Measurements from ENCODE around the gene PRODH.
"Not testable (repeated sequence)": the region's sequence is repeated elsewhere in the genome, so short reads cannot be mapped to it uniquely, and the experiment has no call there.

Gene PRODH

DNA sequence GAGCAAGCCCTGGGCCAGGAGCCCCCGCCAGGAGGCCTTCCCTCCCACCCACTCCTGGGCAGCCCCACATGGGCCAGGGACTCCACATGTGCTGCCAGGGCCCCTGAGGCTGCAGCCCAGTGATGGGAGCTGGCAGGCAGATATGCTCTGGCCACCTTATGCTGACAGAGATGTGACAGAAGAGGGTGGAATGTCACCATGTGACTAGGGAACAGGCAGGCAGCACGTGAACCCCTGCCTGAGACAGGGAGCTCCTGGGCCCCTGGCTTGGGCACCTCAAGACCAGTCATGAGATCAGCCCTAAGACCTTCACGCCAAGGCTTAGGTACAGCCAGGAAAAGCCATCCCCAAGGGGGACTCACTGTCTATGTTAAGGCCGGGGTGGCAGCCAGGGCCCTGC lies 9.1 kb downstream of the PRODH start:
- H3K36me3 ChIP-seq (ENCODE audit: control insufficient read depth in 2 of 2, insufficient read depth in 2 of 2, low read length in 2 of 2) = no peaks in the 10 kb centered on the region
- no peaks in the 10 kb centered on the region for H3K27me3 ChIP-seq (ENCODE audit: control insufficient read depth in 2 of 2, insufficient read depth in 2 of 2, low read length in 2 of 2)
- no peaks in the 10 kb centered on the region for H3K4me1 ChIP-seq (ENCODE audit: control insufficient read depth in 2 of 2, insufficient read depth in 2 of 2, low read length in 2 of 2)
- H3K4me3 ChIP-seq (ENCODE audit: low read length in 2 of 2) = no peak overlapping the region
- H3K9me3 ChIP-seq (ENCODE audit: control insufficient read depth in 2 of 2, low read length in 2 of 2) = no peaks in the 10 kb centered on the region
- H3K9ac ChIP-seq (ENCODE audit: low read depth in 1 of 2, low read length in 2 of 2) = no peak overlapping the region
- H3K27ac ChIP-seq (ENCODE audit: low read depth in 2 of 2, low read length in 2 of 2) = no peak overlapping the region

DNA sequence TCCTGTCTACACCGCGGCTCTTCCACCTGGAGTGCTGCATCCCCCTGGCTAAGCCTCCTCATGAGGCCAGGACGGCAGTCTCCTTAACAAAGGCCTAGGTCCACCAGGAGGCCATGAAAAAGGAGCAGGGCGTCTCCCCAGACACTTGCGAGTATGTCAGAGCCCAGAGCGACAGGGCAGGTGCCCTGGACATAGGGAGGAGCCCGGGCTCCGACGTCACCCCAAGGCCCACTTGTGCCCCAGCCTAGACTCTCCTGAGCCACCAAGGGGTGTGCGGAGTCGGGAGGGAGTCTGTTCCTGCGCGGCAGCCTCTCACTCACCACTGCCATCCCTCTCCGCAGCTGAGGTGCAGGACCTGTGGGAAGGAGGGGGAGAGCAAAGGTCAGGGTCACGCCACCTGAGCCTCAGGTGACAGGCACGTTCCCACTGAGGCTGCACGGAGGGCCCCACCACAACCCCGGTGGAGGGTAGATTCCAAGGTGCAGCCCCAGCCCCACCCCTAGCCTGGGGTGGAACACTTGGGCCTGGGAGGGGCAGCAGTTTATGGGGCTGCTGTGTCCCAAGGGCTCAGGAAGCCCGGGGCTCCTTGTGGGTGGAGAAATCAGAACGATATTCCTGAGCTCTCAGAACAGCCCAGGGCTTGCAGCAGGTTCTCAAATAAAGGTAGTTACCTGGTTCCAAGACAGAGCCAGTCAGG lies 10.6 kb downstream of the PRODH start:
- no peaks in the 10 kb centered on the region for H3K9me3 ChIP-seq (ENCODE audit: control insufficient read depth in 2 of 2, low read length in 2 of 2)
- no peaks in the 10 kb centered on the region for H3K27me3 ChIP-seq (ENCODE audit: control insufficient read depth in 2 of 2, insufficient read depth in 2 of 2, low read length in 2 of 2)
- no peak overlapping the region for H3K4me3 ChIP-seq (ENCODE audit: low read length in 2 of 2)
- no peak overlapping the region for H3K27ac ChIP-seq (ENCODE audit: low read depth in 2 of 2, low read length in 2 of 2)
- no peak overlapping the region for H3K9ac ChIP-seq (ENCODE audit: low read depth in 1 of 2, low read length in 2 of 2)
- no peaks in the 10 kb centered on the region for H3K36me3 ChIP-seq (ENCODE audit: control insufficient read depth in 2 of 2, insufficient read depth in 2 of 2, low read length in 2 of 2)
- H3K4me1 ChIP-seq (ENCODE audit: control insufficient read depth in 2 of 2, insufficient read depth in 2 of 2, low read length in 2 of 2) = no peaks in the 10 kb centered on the region

DNA sequence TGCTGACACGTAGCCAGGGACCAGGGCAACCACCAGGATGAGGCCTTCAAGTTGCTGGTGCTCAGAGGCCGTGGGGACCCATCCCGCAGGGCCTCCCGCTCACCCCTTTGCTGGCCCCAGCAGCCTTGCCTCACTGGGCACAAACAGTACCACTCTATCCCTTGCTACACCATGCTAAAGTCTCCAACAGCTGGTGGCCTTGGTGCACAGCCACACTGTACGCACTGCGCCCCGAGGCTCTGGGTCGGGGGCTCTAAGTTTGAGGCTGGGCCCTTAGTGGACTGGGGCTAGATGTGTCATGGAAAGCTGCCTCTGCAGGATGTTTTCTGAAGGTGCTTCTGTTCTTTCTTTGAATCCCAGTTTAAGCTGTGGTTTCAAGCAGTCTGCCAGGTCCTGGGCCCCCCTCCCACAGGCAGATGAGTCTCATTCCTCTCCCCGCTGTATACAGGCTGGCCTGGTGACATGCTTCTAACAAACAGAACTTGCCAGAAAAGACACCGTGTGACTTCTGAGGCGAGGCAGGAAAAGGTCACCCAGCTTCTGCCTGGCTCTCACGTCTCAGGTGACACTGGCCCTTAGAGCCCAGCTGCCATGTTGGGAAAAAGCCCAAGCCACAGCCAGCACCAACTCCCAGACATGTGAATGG lies 15.7 kb downstream of the PRODH start:
- not testable (repeated sequence) for H3K27me3 ChIP-seq (ENCODE audit: control insufficient read depth in 2 of 2, insufficient read depth in 2 of 2, low read length in 2 of 2); H3K4me3 ChIP-seq (ENCODE audit: low read length in 2 of 2); H3K36me3 ChIP-seq (ENCODE audit: control insufficient read depth in 2 of 2, insufficient read depth in 2 of 2, low read length in 2 of 2); H3K4me1 ChIP-seq (ENCODE audit: control insufficient read depth in 2 of 2, insufficient read depth in 2 of 2, low read length in 2 of 2); H3K9me3 ChIP-seq (ENCODE audit: control insufficient read depth in 2 of 2, low read length in 2 of 2); H3K27ac ChIP-seq (ENCODE audit: low read depth in 2 of 2, low read length in 2 of 2); H3K9ac ChIP-seq (ENCODE audit: low read depth in 1 of 2, low read length in 2 of 2)

DNA sequence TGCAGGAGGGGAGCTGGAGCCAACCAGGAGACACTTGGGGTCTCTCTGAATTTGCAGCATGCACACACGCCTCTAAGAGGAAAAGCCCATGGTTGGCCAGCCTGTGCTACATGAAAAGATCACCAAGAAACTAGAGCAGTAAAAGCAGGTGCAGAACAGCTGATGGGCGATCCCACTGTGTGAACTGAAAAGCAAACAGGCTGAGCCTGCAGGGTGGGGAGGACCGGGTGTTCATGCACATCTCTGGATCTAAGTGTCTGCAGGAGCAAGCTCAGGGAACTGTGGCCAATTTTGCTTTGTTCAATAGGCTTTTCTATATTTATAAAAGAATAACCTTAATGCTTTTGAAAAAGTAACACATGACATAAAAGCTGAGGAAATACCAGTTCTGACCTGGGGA lies 18.3 kb downstream of the PRODH start:
- not testable (repeated sequence) for H3K4me1 ChIP-seq (ENCODE audit: control insufficient read depth in 2 of 2, insufficient read depth in 2 of 2, low read length in 2 of 2); H3K9me3 ChIP-seq (ENCODE audit: control insufficient read depth in 2 of 2, low read length in 2 of 2); H3K27ac ChIP-seq (ENCODE audit: low read depth in 2 of 2, low read length in 2 of 2); H3K36me3 ChIP-seq (ENCODE audit: control insufficient read depth in 2 of 2, insufficient read depth in 2 of 2, low read length in 2 of 2); H3K9ac ChIP-seq (ENCODE audit: low read depth in 1 of 2, low read length in 2 of 2); H3K27me3 ChIP-seq (ENCODE audit: control insufficient read depth in 2 of 2, insufficient read depth in 2 of 2, low read length in 2 of 2); H3K4me3 ChIP-seq (ENCODE audit: low read length in 2 of 2)

DNA sequence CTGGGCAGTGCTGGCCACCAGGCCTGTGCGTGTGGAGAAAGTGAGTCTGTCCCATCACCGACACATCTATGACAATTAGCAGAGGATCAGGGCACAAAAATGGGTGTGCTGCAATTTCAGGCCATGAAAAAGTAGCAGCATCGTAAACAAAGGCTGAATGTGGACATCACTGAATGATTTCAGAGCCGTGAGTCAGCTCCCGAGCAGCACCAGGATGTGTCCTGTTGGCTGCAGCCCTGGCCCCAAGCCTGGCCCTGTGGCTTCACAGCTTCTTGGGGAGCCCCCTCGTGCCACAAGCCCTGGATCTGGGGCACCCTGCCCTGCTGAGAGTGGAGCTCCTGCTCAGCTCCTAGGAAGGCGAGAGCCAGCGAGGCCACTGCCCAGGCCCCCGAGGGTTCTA lies 20.5 kb downstream of the PRODH start:
- H3K27me3 ChIP-seq (ENCODE audit: control insufficient read depth in 2 of 2, insufficient read depth in 2 of 2, low read length in 2 of 2); H3K27ac ChIP-seq (ENCODE audit: low read depth in 2 of 2, low read length in 2 of 2); H3K4me3 ChIP-seq (ENCODE audit: low read length in 2 of 2); H3K9me3 ChIP-seq (ENCODE audit: control insufficient read depth in 2 of 2, low read length in 2 of 2); H3K36me3 ChIP-seq (ENCODE audit: control insufficient read depth in 2 of 2, insufficient read depth in 2 of 2, low read length in 2 of 2); H3K9ac ChIP-seq (ENCODE audit: low read depth in 1 of 2, low read length in 2 of 2); H3K4me1 ChIP-seq (ENCODE audit: control insufficient read depth in 2 of 2, insufficient read depth in 2 of 2, low read length in 2 of 2): not testable (repeated sequence)

DNA sequence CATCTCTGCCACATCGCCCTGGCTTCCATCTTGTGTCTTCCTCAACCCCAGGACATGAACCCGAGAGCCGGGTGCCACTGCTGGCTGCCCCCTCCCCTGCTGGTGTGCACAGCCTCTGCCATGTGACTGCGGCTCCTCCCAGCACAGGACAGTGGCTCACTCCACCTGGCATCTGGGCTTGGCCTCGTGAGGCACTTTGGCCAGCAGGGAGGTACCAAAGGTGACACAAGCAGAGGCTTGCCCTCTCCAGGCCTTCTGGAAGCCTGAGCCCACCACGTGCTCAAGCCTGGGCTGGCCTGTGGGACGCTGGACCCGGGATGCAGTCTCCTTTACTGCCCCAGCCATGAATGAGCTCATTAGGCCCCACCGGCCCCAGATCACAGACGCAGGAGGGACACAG lies 21.5 kb downstream of the PRODH start:
- H3K4me1 ChIP-seq (ENCODE audit: control insufficient read depth in 2 of 2, insufficient read depth in 2 of 2, low read length in 2 of 2); H3K4me3 ChIP-seq (ENCODE audit: low read length in 2 of 2); H3K9me3 ChIP-seq (ENCODE audit: control insufficient read depth in 2 of 2, low read length in 2 of 2); H3K27me3 ChIP-seq (ENCODE audit: control insufficient read depth in 2 of 2, insufficient read depth in 2 of 2, low read length in 2 of 2); H3K36me3 ChIP-seq (ENCODE audit: control insufficient read depth in 2 of 2, insufficient read depth in 2 of 2, low read length in 2 of 2); H3K27ac ChIP-seq (ENCODE audit: low read depth in 2 of 2, low read length in 2 of 2); H3K9ac ChIP-seq (ENCODE audit: low read depth in 1 of 2, low read length in 2 of 2): not testable (repeated sequence)

DNA sequence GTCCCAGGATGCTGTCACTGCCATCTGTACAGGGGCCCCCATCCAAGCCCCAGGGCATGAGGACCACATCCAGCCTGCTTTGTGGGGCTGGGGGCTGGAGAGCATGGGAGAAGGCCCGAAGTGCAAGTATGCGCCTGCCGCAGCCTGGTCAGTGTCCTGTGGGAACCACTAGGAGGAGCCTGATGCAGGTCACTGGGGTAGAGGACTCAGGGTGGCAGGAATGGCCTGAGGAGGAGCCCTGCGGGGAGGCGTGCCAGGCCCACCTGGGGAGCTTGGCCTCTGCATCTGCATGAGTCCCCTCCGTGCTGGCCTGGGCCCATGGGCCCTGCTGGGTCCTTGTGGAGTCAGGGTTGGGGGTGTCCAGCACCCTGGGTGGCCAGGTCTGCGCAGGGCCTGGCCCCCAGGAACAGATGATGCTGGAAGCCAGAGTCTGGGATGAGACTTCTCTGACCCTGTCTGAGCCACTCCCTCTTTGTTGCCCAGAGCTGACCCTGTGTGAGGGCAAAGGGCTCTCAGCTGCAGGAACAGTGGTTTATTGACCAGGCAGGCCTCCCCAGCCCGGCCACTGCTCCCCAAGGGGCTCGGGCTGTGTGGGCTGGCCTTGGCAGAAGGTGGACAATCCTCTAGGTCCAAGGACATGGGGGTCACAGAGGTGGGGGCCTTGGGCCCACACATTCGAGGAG lies 23.7 kb downstream of the PRODH start:
- H3K27ac ChIP-seq (ENCODE audit: low read depth in 2 of 2, low read length in 2 of 2); H3K36me3 ChIP-seq (ENCODE audit: control insufficient read depth in 2 of 2, insufficient read depth in 2 of 2, low read length in 2 of 2); H3K4me3 ChIP-seq (ENCODE audit: low read length in 2 of 2); H3K4me1 ChIP-seq (ENCODE audit: control insufficient read depth in 2 of 2, insufficient read depth in 2 of 2, low read length in 2 of 2); H3K9me3 ChIP-seq (ENCODE audit: control insufficient read depth in 2 of 2, low read length in 2 of 2); H3K27me3 ChIP-seq (ENCODE audit: control insufficient read depth in 2 of 2, insufficient read depth in 2 of 2, low read length in 2 of 2); H3K9ac ChIP-seq (ENCODE audit: low read depth in 1 of 2, low read length in 2 of 2): not testable (repeated sequence)

DNA sequence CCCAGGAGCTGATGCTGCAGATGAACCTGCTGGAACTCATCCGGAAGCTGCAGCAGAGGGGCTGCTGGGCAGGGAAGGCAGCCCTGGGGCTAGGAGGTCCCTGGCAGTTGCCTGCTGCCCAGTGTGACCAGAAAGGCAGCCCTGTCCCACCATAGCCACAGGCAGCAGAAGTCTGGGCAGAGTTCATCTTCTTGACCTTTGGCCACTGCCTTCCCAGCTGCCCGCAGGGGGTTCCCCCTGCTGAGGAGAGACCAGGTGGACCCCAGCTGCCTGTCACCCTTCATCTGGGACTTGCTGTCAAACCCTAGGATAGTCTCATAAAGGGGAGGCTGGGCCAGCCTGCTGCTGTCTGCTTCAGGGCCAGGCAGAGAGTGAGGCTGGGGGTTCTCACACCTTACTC lies 24.6 kb downstream of the PRODH start:
- H3K27me3 ChIP-seq (ENCODE audit: control insufficient read depth in 2 of 2, insufficient read depth in 2 of 2, low read length in 2 of 2) = not testable (repeated sequence)

DNA sequence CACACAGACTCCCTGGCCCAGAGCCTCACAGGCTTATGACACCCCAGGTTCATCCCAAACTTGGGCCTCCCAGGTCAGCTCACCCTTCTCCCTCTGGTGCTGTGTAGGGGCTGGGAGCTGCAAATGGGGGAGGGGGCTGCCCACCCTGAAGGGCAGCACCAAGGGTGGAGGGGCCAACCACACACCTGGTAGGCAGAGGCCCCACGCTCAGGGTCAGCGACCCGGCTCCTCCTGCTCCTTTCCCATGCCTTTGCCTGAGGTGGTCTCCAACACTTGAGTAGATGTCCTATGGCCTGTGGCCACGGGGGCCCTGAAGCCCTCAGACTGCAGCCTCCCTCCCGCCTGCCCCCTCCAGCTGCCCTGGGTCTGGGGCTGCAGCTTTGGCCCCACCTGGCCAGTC lies 26.5 kb downstream of the PRODH start:
- H3K27ac ChIP-seq (ENCODE audit: low read depth in 2 of 2, low read length in 2 of 2) = no peak overlapping the region
- no peaks in the 10 kb centered on the region for H3K9me3 ChIP-seq (ENCODE audit: control insufficient read depth in 2 of 2, low read length in 2 of 2)
- no peaks in the 10 kb centered on the region for H3K4me1 ChIP-seq (ENCODE audit: control insufficient read depth in 2 of 2, insufficient read depth in 2 of 2, low read length in 2 of 2)
- H3K9ac ChIP-seq (ENCODE audit: low read depth in 1 of 2, low read length in 2 of 2) = no peak overlapping the region
- H3K36me3 ChIP-seq (ENCODE audit: control insufficient read depth in 2 of 2, insufficient read depth in 2 of 2, low read length in 2 of 2) = no peaks in the 10 kb centered on the region
- H3K27me3 ChIP-seq (ENCODE audit: control insufficient read depth in 2 of 2, insufficient read depth in 2 of 2, low read length in 2 of 2) = no peaks in the 10 kb centered on the region
- H3K4me3 ChIP-seq (ENCODE audit: low read length in 2 of 2) = no peak overlapping the region

More for the DNA sequence above, 24.6 kb downstream of the PRODH start:
- not testable (repeated sequence) for H3K4me1 ChIP-seq (ENCODE audit: control insufficient read depth in 2 of 2, insufficient read depth in 2 of 2, low read length in 2 of 2); H3K36me3 ChIP-seq (ENCODE audit: control insufficient read depth in 2 of 2, insufficient read depth in 2 of 2, low read length in 2 of 2); H3K4me3 ChIP-seq (ENCODE audit: low read length in 2 of 2); H3K9me3 ChIP-seq (ENCODE audit: control insufficient read depth in 2 of 2, low read length in 2 of 2); H3K9ac ChIP-seq (ENCODE audit: low read depth in 1 of 2, low read length in 2 of 2); H3K27ac ChIP-seq (ENCODE audit: low read depth in 2 of 2, low read length in 2 of 2)

DNA sequence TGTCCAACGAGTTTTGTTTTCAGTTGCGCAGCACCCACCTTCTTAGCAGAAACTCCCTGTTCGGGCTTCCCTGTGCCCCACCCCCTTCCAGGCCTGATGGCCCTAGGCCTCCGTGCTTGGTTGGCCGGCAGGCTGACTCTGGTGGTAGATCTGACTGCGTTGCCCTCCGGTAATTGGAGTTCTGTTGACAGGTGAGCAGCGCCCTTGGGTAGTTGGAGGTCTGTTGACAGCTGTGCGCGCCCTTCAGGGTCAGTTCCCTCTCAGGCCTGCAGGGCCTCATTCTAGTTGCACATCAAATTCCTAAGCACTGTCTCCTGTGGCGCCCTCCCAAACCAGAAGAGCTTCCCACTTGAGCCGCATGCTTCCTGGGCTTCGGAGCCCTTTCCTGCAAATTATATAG lies 29.2 kb downstream of the PRODH start:
- Histone ChIP-seq H3K36me3 (ENCODE audit: control insufficient read depth in 2 of 2, insufficient read depth in 2 of 2, low read length in 2 of 2) (no peaks in the 10 kb centered on the region), H3K27me3 (ENCODE audit: control insufficient read depth in 2 of 2, insufficient read depth in 2 of 2, low read length in 2 of 2) (no peaks in the 10 kb centered on the region), H3K9ac (ENCODE audit: low read depth in 1 of 2, low read length in 2 of 2) (no peak overlapping the region), H3K4me3 (ENCODE audit: low read length in 2 of 2) (no peak overlapping the region), H3K27ac (ENCODE audit: low read depth in 2 of 2, low read length in 2 of 2) (no peak overlapping the region), H3K4me1 (ENCODE audit: control insufficient read depth in 2 of 2, insufficient read depth in 2 of 2, low read length in 2 of 2) (no peaks in the 10 kb centered on the region), H3K9me3 (ENCODE audit: control insufficient read depth in 2 of 2, low read length in 2 of 2) (no peaks in the 10 kb centered on the region)

All from mucosa of rectum (tissue), 2 donors.